ENCODE results near the gene CNTNAP4. TPM values are rescaled to one million over a fixed set of nuclear protein-coding genes. Genes with fewer than 3 reads are reported as not detected.

Gene CNTNAP4
- total RNA-seq, result not detected
- long read RNA-seq, result 0 reads

- no peak for DNase-seq (ENCODE audit: low spot score)
- intact Hi-C loops (cut with DNase I), result no loop called here
Observed at GRCh38 chr16:76276745-76277438, at the start of gene CNTNAP4. TSS of gene CNTNAP4 (plus strand) at chr16:76277401. CDS start at chr16:76277663, 262 bp downstream.

GRCh38 chr16:76228546-76229146, 48.6 kb upstream of the CNTNAP4 start:
- intact Hi-C loops (cut with DNase I), result no loop called here
- DNase-seq (ENCODE audit: low spot score), result no peak

GRCh38 chr16:76232704-76233103, 44.5 kb upstream of the CNTNAP4 start:
- intact Hi-C loops (cut with DNase I), result no loop called here
- DNase-seq (ENCODE audit: low spot score), result no peak

- intact Hi-C loops (cut with DNase I), result no loop called here
- no peak for DNase-seq (ENCODE audit: low spot score)
Observed at GRCh38 chr16:76235025-76235424, 42.2 kb upstream of the CNTNAP4 start.

GRCh38 chr16:76235426-76235825, 41.8 kb upstream of the CNTNAP4 start:
- DNase-seq (ENCODE audit: low spot score), result no peak
- intact Hi-C loops (cut with DNase I), result no loop called here

GRCh38 chr16:76237471-76237870, 39.7 kb upstream of the CNTNAP4 start:
- intact Hi-C loops (cut with DNase I), result no loop called here
- no peak for DNase-seq (ENCODE audit: low spot score)

- intact Hi-C loops (cut with DNase I), result no loop called here
- no peak for DNase-seq (ENCODE audit: low spot score)
Observed at GRCh38 chr16:76241755-76242154, 35.4 kb upstream of the CNTNAP4 start.

- intact Hi-C loops (cut with DNase I), result no loop called here
- DNase-seq (ENCODE audit: low spot score), result no peak
Observed at GRCh38 chr16:76243620-76244019, 33.6 kb upstream of the CNTNAP4 start.

- intact Hi-C loops (cut with DNase I), result no loop called here
- DNase-seq (ENCODE audit: low spot score), result no peak
Observed at GRCh38 chr16:76246587-76246986, 30.6 kb upstream of the CNTNAP4 start.

GRCh38 chr16:76265434-76266045, 11.7 kb upstream of the CNTNAP4 start:
- intact Hi-C loops (cut with DNase I), result no loop called here
- DNase-seq (ENCODE audit: low spot score), result no peak

- intact Hi-C loops (cut with DNase I), result no loop called here
- DNase-seq (ENCODE audit: low spot score), result no peak
Observed at GRCh38 chr16:76268824-76269223, 8.4 kb upstream of the CNTNAP4 start.

GRCh38 chr16:76277460-76278030, 344 bp downstream of the CNTNAP4 start:
- intact Hi-C loops (cut with DNase I), result no loop called here
- no peak for DNase-seq (ENCODE audit: low spot score)

GRCh38 chr16:76278086-76278485, 885 bp downstream of the CNTNAP4 start:
- DNase-seq (ENCODE audit: low spot score), result no peak
- intact Hi-C loops (cut with DNase I), result no loop called here

- DNase-seq (ENCODE audit: low spot score), result no peak
- intact Hi-C loops (cut with DNase I), result no loop called here
Observed at GRCh38 chr16:76278980-76279379, 1.8 kb downstream of the CNTNAP4 start.

- intact Hi-C loops (cut with DNase I), result no loop called here
- no peak for DNase-seq (ENCODE audit: low spot score)
Observed at GRCh38 chr16:76280421-76281215, 3.4 kb downstream of the CNTNAP4 start.

- intact Hi-C loops (cut with DNase I), result no loop called here
- no peak for DNase-seq (ENCODE audit: low spot score)
Observed at GRCh38 chr16:76287466-76287865, 10.3 kb downstream of the CNTNAP4 start.

- DNase-seq (ENCODE audit: low spot score), result no peak
- intact Hi-C loops (cut with DNase I), result no loop called here
Observed at GRCh38 chr16:76292218-76292617, 15.0 kb downstream of the CNTNAP4 start.

GRCh38 chr16:76293980-76294379, 16.8 kb downstream of the CNTNAP4 start:
- intact Hi-C loops (cut with DNase I), result no loop called here
- DNase-seq (ENCODE audit: low spot score), result no peak

GRCh38 chr16:76294396-76295214, 17.4 kb downstream of the CNTNAP4 start:
- no peak for DNase-seq (ENCODE audit: low spot score)
- intact Hi-C loops (cut with DNase I), result no loop called here
